H1 (cell line): ENCODE data around the gene CCDC73.

Experiments used
- EZH2 ChIP-seq: fragments of 200-600 bp; sonication (generic); IDR thresholded peaks from 2 replicates; pipeline ENCODE4 v1.7.1; 2012; ENCODE audit warnings: low read depth, mild to moderate bottlenecking, moderate library complexity, low read length, inconsistent platforms; ENCODE audit not compliant: severe bottlenecking
- POLR2A ChIP-seq, 2 experiments: IDR thresholded peaks; 1 replicate in 1 of 2; 2 replicates in 1 of 2; pipeline ENCODE4 v1.6.1; 2011; ENCODE audit warnings: low read depth in 2 of 2, low read length in 2 of 2, mild to moderate bottlenecking in 2 of 2; ENCODE audit errors: control extremely low read depth in 1 of 2
- TF ChIP-seq, protein P1 (sequence below): IDR thresholded peaks from 2 replicates; pipeline ENCODE4 v1.6.1; 2012; ENCODE audit warnings: low read length, inconsistent platforms

DNA sequence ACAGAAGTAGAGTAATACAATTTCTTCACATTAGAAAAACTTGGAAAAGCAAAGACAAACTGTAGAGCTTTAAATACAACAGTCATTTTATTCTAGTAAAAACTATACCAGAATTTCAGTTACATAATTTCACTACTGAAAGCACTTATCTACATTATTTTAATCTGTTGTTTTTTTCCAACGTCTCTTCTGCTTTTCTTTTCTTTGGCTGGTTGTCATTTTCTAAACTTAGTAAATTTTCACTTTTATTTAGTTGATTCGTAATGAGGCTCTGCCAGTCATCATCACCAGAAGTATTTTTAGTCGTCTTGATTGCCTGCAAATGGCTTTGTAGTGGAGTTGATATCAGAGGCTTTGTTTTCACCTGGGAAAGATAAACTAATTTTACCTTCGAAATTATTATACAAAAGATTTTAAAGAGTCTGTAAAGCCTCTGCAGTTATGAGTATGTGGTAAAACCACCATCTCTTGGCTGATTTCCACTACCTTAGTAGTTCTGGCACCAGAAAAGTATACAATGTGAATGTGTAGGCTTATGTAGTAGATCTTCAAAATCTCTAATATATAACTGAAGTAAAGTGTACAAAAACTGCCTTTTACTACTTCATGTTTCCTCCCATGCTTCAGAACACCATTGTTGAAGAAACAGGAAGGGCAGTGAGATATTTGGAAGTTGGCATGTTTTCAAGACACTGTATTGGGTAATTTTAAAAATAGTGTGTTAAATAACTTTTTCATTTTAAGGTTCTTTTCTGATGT is 191.6 kb downstream of the CCDC73 start:
- TF ChIP-seq EZH2, result no peak
- TF ChIP-seq, protein P1, sequence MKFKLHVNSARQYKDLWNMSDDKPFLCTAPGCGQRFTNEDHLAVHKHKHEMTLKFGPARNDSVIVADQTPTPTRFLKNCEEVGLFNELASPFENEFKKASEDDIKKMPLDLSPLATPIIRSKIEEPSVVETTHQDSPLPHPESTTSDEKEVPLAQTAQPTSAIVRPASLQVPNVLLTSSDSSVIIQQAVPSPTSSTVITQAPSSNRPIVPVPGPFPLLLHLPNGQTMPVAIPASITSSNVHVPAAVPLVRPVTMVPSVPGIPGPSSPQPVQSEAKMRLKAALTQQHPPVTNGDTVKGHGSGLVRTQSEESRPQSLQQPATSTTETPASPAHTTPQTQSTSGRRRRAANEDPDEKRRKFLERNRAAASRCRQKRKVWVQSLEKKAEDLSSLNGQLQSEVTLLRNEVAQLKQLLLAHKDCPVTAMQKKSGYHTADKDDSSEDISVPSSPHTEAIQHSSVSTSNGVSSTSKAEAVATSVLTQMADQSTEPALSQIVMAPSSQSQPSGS, result no peak
- TF ChIP-seq POLR2A (IDR thresholded peaks at IDR 0.05; ENCODE audit: control extremely low read depth in 1 of 2, low read depth in 2 of 2, low read length in 2 of 2), result no peak
